ENCODE results near the gene NAV2. TPM values are rescaled to one million over a fixed set of nuclear protein-coding genes. Genes with fewer than 3 reads are reported as not detected.

The NAV2 gene
- polyA plus RNA-seq, 12 donors, result 36.2 to 80.2 (median 61.4) TPM

- no peak for DNase-seq
Observed at GRCh38 chr11:20051469-20052399, 339.1 kb downstream of the NAV2 start.

GRCh38 chr11:20053572-20053971 is 340.9 kb downstream of the NAV2 start:
- DNase-seq, result no peak

GRCh38 chr11:20054584-20054983 is 341.9 kb downstream of the NAV2 start:
- no peak for DNase-seq

- DNase-seq, result no peak
Observed at GRCh38 chr11:20055312-20055711, 342.7 kb downstream of the NAV2 start.

GRCh38 chr11:20056109-20056949 is 343.7 kb downstream of the NAV2 start:
- no peak for DNase-seq

GRCh38 chr11:20056950-20057943 is 344.6 kb downstream of the NAV2 start:
- DNase-seq, result no peak

- no peak for DNase-seq
Observed at GRCh38 chr11:20058749-20059458, 346.3 kb downstream of the NAV2 start.

GRCh38 chr11:20059587-20060021 is 347.0 kb downstream of the NAV2 start:
- no peak for DNase-seq

- no peak for DNase-seq
Observed at GRCh38 chr11:20060181-20060580, 347.5 kb downstream of the NAV2 start.

- DNase-seq, result no peak
Observed at GRCh38 chr11:20060647-20061205, 348.1 kb downstream of the NAV2 start.

- DNase-seq, result no peak
Observed at GRCh38 chr11:20061776-20062175, 349.1 kb downstream of the NAV2 start.

- no peak for DNase-seq
Observed at GRCh38 chr11:20064961-20065405, 352.3 kb downstream of the NAV2 start.

- DNase-seq, result no peak
Observed at GRCh38 chr11:20065406-20065805, 352.8 kb downstream of the NAV2 start.

GRCh38 chr11:20066013-20066782 is 353.6 kb downstream of the NAV2 start:
- DNase-seq, result no peak

GRCh38 chr11:20066783-20067156 is 354.1 kb downstream of the NAV2 start:
- DNase-seq, result no peak

- no peak for DNase-seq
Observed at GRCh38 chr11:20067665-20068064, 355.0 kb downstream of the NAV2 start.

GRCh38 chr11:20068691-20069090 is 356.1 kb downstream of the NAV2 start:
- DNase-seq, result no peak

GRCh38 chr11:20070459-20070858 is 357.8 kb downstream of the NAV2 start:
- no peak for DNase-seq

GRCh38 chr11:20075627-20076026 is 363.0 kb downstream of the NAV2 start:
- no peak for DNase-seq

GRCh38 chr11:20078846-20079245 is 366.2 kb downstream of the NAV2 start:
- DNase-seq, result no peak
